Osteoblast (primary cell): ENCODE measurements around the gene PLXNA2. TPM values are rescaled to one million over a fixed set of nuclear protein-coding genes. Genes with fewer than 3 reads are reported as not detected.

Experiments used
- DNase-seq: peaks from one replicate; pipeline ENCODE4 v3.0.0; 2011; ENCODE audit warnings: low spot score, mixed read lengths; ENCODE audit not compliant: insufficient read length; ENCODE audit errors: missing footprints
- H2AFZ ChIP-seq: 2 replicates; pipeline ENCODE4 v1.6.0; 2011; ENCODE audit warnings: mild to moderate bottlenecking, low read length
- H3K27ac ChIP-seq: 2 replicates; pipeline ENCODE4 v1.5.1; 2011; ENCODE audit warnings: mild to moderate bottlenecking, low read depth, low read length, moderate library complexity
- H3K27me3 ChIP-seq: 2 replicates; pipeline ENCODE4 v1.6.0; 2012; ENCODE audit warnings: mild to moderate bottlenecking, control low read depth, inconsistent platforms, low read length, moderate library complexity; ENCODE audit not compliant: insufficient read depth
- H3K36me3 ChIP-seq: 2 replicates; pipeline ENCODE4 v1.5.1; 2011; ENCODE audit warnings: mild to moderate bottlenecking, low read length, control low read depth, moderate library complexity; ENCODE audit not compliant: insufficient read depth
- H3K4me1 ChIP-seq: 2 replicates; pipeline ENCODE4 v1.5.1; 2011; ENCODE audit warnings: mild to moderate bottlenecking, low read length, control low read depth, moderate library complexity; ENCODE audit not compliant: insufficient read depth
- H3K4me2 ChIP-seq: 2 replicates; pipeline ENCODE4 v1.6.0; 2011; ENCODE audit warnings: mild to moderate bottlenecking, low read length; ENCODE audit not compliant: insufficient read depth
- H3K4me3 ChIP-seq: fragments of 200-600 bp; sonication (generic); 3 replicates; pipeline ENCODE4 v1.5.1; 2012; ENCODE audit warnings: mild to moderate bottlenecking, low read length, inconsistent platforms; ENCODE audit not compliant: insufficient read depth
- H3K79me2 ChIP-seq: 2 replicates; pipeline ENCODE4 v1.6.0; 2012; ENCODE audit warnings: mild to moderate bottlenecking, low read length, control low read depth, inconsistent platforms; ENCODE audit not compliant: insufficient read depth
- H3K9me3 ChIP-seq: 2 replicates; pipeline ENCODE4 v1.5.1; 2011; ENCODE audit warnings: low read depth, low read length, control low read depth
- H4K20me1 ChIP-seq: 2 replicates; pipeline ENCODE4 v1.6.0; 2012; ENCODE audit warnings: mild to moderate bottlenecking, low read length, control low read depth; ENCODE audit not compliant: insufficient read depth
- CTCF ChIP-seq: IDR thresholded peaks from 2 replicates; pipeline ENCODE4 v1.5.1; 2011; ENCODE audit warnings: mild to moderate bottlenecking, low read depth, low read length, moderate library complexity; ENCODE audit errors: extremely low read depth
- total RNA-seq: library from RNA; depleted of rRNA; stranded (reverse); fragments of >200 nt; gene quantifications from 2 replicates; pipeline ENCODE4 v1.2.3, GENCODE V29; 2012

PLXNA2 gene
- total RNA-seq, 1 donor: 3.3 TPM

GRCh38 chr1:208176649-208177048, 67.5 kb downstream of the PLXNA2 start:
- no peak for DNase-seq
- H3K4me2 ChIP-seq: no peak overlapping the region
- H3K4me3 ChIP-seq: no peak overlapping the region
- TF ChIP-seq CTCF: no peak
- no peaks in the 10 kb centered on the region for H3K36me3 ChIP-seq
- H3K27ac ChIP-seq: no peak overlapping the region
- H2AFZ ChIP-seq: no peak overlapping the region
- no peaks in the 10 kb centered on the region for H3K27me3 ChIP-seq
- H4K20me1 ChIP-seq: no peaks in the 10 kb centered on the region
- H3K9me3 ChIP-seq: no peaks in the 10 kb centered on the region
- H3K79me2 ChIP-seq: no peaks in the 10 kb centered on the region
- peaks cover 21% of the 10 kb centered on the region for H3K4me1 ChIP-seq

- no peak overlapping the region for H3K27ac ChIP-seq
- peak overlapping the region; percentile 10 for H3K4me2 ChIP-seq
These were observed 68.7 kb downstream of the PLXNA2 start for GRCh38 chr1:208175508-208175895.

GRCh38 chr1:208174731-208175507, 69.3 kb downstream of the PLXNA2 start:
- Histone ChIP-seq H3K79me2 (no peaks in the 10 kb centered on the region), H3K4me2 (peak overlapping the region; percentile 10)
- no peak for TF ChIP-seq CTCF

More at GRCh38 chr1:208175508-208175895, 68.7 kb downstream of the PLXNA2 start:
- Histone ChIP-seq H3K9me3 (no peaks in the 10 kb centered on the region), H3K27me3 (no peaks in the 10 kb centered on the region), H2AFZ (no peak overlapping the region), H3K4me3 (no peak overlapping the region), H3K4me1 (peaks cover 21% of the 10 kb centered on the region), H4K20me1 (no peaks in the 10 kb centered on the region), H3K36me3 (no peaks in the 10 kb centered on the region), H3K79me2 (no peaks in the 10 kb centered on the region)
- TF ChIP-seq CTCF: no peak
- DNase-seq: no peak

GRCh38 chr1:208174200-208174599, 70.0 kb downstream of the PLXNA2 start:
- no peak overlapping the region for H2AFZ ChIP-seq
- no peaks in the 10 kb centered on the region for H3K36me3 ChIP-seq
- no peak for TF ChIP-seq CTCF
- no peaks in the 10 kb centered on the region for H3K79me2 ChIP-seq
- H3K4me3 ChIP-seq: no peak overlapping the region
- no peak overlapping the region for H3K27ac ChIP-seq
- H4K20me1 ChIP-seq: no peaks in the 10 kb centered on the region
- no peaks in the 10 kb centered on the region for H3K9me3 ChIP-seq
- H3K4me1 ChIP-seq: peaks cover 21% of the 10 kb centered on the region
- no peak overlapping the region for H3K4me2 ChIP-seq
- DNase-seq: no peak
- no peaks in the 10 kb centered on the region for H3K27me3 ChIP-seq

More at GRCh38 chr1:208174731-208175507, 69.3 kb downstream of the PLXNA2 start:
- Histone ChIP-seq H3K36me3 (no peaks in the 10 kb centered on the region), H3K4me1 (peaks cover 21% of the 10 kb centered on the region), H3K27me3 (no peaks in the 10 kb centered on the region), H3K9me3 (no peaks in the 10 kb centered on the region), H3K4me3 (no peak overlapping the region), H2AFZ (no peak overlapping the region), H4K20me1 (no peaks in the 10 kb centered on the region), H3K27ac (peak overlapping the region; percentile 7)
- peak; percentile 94 for DNase-seq
